PC-3 (cell line): Measurements from ENCODE around the gene KCNQ1.

Experiments
- EZH2phosphoT487 ChIP-seq: fragments of 300-600 bp; sonication (generic); IDR thresholded peaks from 2 replicates; pipeline ENCODE4 v1.6.1; 2018; ENCODE audit warnings: mild to moderate bottlenecking, antibody characterized with exemption, low read length, borderline replicate concordance
- TF ChIP-seq, protein P1 (sequence below): fragments of 300-600 bp; sonication (generic); conservative IDR thresholded peaks from 2 replicates; pipeline ENCODE4 v1.5.1; 2017; ENCODE audit warnings: antibody characterized with exemption, low read depth, mild to moderate bottlenecking, low read length

DNA sequence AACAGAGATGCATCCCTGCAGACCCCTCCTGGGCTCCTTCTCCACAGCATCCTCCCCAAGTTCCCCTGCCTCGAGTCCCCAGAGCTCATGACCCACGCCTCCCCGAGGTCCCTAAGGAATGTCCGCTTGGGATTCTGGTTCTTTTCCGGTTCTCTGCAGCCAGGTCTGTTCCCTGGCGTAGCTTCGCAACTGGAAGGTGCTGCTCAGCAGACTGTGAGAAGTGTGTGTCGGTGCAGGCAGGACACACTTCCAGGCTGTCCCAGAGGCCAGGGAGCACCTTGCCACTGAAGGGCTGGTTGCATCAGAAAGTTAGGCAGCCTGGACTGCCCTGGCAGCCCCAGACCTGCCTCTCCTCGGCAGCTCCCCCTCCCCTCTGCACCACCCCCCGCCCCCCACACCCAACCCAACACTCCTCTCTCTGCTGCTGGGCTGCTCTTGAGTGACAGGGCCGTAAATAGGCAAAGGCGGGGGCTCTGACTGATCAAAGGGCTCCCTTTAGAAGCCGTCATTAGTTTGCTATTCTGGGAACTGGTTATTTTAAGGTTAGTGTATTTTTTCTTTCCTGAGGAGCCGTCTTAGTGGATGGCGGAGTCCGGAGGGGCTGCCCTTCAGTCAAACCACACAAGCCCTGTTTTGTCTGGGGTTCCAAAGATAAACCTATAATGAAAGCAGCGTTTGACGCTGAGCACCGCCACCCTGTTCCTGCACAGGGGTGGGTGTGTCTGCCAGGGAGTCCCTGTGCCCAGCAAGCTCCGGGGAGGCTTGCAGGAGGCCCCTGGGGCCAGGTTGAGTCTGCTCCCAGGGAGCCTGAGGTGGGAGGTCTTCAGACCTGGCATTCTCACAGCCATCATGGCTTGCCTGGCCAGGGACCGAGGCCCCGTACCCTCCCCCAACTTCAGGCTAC, 343.6 kb downstream of the KCNQ1 start:
- TF ChIP-seq, protein P1, sequence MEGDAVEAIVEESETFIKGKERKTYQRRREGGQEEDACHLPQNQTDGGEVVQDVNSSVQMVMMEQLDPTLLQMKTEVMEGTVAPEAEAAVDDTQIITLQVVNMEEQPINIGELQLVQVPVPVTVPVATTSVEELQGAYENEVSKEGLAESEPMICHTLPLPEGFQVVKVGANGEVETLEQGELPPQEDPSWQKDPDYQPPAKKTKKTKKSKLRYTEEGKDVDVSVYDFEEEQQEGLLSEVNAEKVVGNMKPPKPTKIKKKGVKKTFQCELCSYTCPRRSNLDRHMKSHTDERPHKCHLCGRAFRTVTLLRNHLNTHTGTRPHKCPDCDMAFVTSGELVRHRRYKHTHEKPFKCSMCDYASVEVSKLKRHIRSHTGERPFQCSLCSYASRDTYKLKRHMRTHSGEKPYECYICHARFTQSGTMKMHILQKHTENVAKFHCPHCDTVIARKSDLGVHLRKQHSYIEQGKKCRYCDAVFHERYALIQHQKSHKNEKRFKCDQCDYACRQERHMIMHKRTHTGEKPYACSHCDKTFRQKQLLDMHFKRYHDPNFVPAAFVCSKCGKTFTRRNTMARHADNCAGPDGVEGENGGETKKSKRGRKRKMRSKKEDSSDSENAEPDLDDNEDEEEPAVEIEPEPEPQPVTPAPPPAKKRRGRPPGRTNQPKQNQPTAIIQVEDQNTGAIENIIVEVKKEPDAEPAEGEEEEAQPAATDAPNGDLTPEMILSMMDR: no peak
- no peak for TF ChIP-seq EZH2phosphoT487
